Measurements from ENCODE around the gene PADI2.

The PADI2 gene

DNA sequence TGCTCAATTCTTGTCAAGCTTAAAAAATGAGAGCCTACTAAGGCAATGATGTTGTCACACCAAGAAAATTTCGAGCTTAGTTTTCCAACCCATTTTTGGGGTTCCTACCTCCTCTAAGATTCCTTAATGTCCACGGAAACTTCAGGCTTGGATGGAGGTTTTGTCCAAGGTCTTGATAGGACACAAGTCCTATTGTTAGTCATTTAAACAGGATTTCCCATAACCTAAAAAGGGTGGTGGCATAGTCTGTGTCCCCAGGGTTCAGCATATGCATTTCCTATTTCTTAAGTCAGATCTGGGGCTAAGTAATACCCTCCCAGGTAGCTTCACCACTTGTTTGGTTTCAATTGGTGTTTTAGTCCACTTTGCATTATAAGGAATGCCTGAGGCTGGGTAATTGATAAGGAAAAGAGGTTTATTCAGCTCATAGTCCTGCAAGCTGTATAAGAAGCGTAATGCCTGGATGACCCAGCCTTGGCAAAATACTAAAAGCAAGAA lies 10.9 kb upstream of the PADI2 start:
- no peaks in the 10 kb centered on the region for H3K27me3 Mint-ChIP-seq (ENCODE audit: low read depth)
- H3K27ac Mint-ChIP-seq: no peak overlapping the region
- no peak for DNase-seq (ENCODE audit: low spot score)
- no peaks in the 10 kb centered on the region for H3K9me3 Mint-ChIP-seq
- H3K4me1 Mint-ChIP-seq (ENCODE audit: low read depth): no peaks in the 10 kb centered on the region
- H3K36me3 Mint-ChIP-seq (ENCODE audit: low read depth): no peaks in the 10 kb centered on the region
- H3K4me3 Mint-ChIP-seq: no peak overlapping the region

DNA sequence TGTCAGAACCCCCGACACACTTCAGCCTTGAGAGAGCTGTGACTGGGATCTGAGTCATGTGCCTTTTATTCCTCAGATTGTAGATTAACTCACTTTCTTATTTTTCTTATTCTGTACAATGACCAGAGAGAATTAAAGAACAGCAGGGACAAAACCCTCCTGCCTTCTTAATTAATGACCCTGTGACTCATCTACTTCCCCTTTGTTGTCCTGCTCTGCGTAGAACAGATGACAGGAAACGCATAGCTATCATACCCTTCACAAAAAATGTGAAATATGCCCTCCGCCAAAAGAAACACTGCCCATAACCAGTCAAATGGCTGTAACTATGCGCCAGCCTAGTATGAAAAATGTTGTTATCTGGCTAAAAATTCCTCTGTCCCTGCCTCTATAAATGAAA lies 9.1 kb upstream of the PADI2 start:
- Mint-ChIP-seq H3K27me3 (ENCODE audit: low read depth) (no peaks in the 10 kb centered on the region), H3K9me3 (no peaks in the 10 kb centered on the region), H3K4me3 (no peak overlapping the region), H3K36me3 (ENCODE audit: low read depth) (no peaks in the 10 kb centered on the region), H3K4me1 (ENCODE audit: low read depth) (no peaks in the 10 kb centered on the region), H3K27ac (no peak overlapping the region)
- no peak for DNase-seq (ENCODE audit: low spot score)

DNA sequence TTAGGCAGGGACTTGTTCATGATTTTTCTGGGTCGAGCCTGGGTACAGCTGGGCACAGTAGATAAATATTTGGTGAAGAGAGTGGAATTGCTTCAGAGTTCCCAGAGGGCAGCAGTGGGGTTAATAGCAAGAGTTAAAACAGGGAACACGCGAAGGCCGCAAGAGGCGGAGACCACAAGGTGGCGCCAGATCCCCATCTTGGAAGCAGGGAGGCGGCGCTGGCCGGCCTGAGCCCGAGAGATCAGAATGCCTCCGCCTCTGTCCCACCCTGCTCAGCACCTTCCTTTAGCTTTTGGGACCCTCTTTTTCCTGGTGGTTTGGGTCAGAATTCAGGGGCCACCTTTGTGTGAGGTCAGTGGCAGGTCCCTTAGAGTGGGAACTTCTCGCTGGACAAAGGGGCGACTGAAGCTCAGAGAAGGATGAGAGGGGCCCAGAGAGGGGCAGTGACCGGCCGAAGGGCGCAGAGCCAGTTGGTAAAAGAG lies 6.5 kb upstream of the PADI2 start:
- Mint-ChIP-seq H3K27me3 (ENCODE audit: low read depth) (peaks cover 6% of the 10 kb centered on the region), H3K36me3 (ENCODE audit: low read depth) (no peaks in the 10 kb centered on the region), H3K9me3 (no peaks in the 10 kb centered on the region), H3K4me1 (ENCODE audit: low read depth) (no peaks in the 10 kb centered on the region), H3K4me3 (no peak overlapping the region), H3K27ac (no peak overlapping the region)
- peak; percentile 64 for DNase-seq (ENCODE audit: low spot score)

DNA sequence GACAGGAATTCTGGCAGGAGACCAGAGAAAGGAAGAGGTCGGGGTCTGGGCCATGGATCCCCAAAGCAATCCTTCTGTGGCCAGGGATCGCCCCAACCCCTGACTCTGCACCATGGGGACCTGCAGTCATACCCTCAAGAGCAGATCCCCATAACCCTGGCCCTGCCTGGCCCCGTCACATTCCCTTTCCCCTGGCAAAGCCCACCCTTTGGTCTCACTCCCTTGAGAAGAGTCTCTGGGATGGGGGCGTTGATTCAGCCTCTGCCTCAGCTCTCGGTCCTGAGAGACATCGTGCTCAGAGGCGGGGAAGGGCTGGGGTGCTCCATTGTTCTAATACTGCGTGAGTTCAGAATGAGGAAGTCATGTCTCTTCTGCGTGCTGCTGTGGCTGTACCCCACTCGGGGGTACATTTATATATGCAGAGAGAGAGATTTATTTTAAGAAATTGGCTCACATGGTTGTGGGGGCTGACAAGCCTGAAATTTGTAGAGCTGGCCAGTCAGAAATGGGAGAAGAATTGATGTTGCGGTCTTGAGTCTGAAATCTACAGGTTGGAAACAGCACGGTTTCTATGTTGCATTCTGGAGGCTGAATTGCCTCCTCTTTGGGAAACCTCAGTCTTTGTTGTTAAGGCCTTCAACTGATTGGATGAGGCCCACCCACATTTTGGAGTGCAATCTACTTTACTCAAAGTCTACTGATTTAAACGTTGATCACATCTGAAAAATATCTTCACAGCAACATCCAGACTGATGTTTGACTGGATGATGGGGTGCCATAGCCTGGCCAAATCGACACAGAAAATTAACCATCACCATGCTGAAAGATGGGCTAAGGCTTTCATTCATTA lies 4.2 kb upstream of the PADI2 start:
- H3K27me3 Mint-ChIP-seq (ENCODE audit: low read depth): peaks cover 23% of the 10 kb centered on the region
- DNase-seq (ENCODE audit: low spot score): no peak

DNA sequence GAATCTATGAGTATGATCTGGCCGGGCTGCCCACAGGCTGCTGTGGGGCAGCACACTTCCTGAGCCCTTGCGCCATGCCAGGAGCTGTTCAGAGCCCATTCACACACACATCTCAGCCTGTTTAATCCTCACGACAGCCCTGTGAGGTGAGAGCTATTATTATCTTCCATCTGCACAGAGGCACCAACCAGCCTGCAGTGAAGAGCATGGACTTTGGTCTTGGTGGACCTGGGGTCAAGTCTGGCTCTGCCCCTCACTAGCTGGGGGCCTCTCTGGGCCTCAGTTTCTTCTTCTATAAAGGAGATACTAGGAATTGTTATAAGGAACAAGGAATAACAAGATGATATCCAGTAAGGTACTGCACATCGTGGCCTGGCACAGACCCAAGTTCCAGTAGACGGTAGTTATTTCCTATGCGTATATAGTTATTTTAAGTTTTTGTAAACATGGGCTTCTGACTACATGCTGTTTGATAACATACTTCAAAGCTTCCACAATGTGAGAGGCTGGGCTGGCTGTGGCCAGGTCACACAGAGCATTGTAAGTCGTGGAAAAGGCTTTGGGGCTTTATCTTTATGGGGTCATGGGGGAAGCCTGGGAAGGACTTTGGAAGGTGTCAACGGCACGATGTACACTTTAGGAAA lies 3.4 kb upstream of the PADI2 start:
- Mint-ChIP-seq H3K27ac (no peak overlapping the region), H3K4me1 (ENCODE audit: low read depth) (no peaks in the 10 kb centered on the region), H3K4me3 (no peak overlapping the region), H3K36me3 (ENCODE audit: low read depth) (no peaks in the 10 kb centered on the region), H3K9me3 (no peaks in the 10 kb centered on the region), H3K27me3 (ENCODE audit: low read depth) (peaks cover 31% of the 10 kb centered on the region)
- no peak for DNase-seq (ENCODE audit: low spot score)

More for the DNA sequence above, 4.2 kb upstream of the PADI2 start:
- no peak overlapping the region for H3K4me3 Mint-ChIP-seq
- no peaks in the 10 kb centered on the region for H3K9me3 Mint-ChIP-seq
- H3K27ac Mint-ChIP-seq: no peak overlapping the region
- H3K36me3 Mint-ChIP-seq (ENCODE audit: low read depth): no peaks in the 10 kb centered on the region
- H3K4me1 Mint-ChIP-seq (ENCODE audit: low read depth): no peaks in the 10 kb centered on the region

DNA sequence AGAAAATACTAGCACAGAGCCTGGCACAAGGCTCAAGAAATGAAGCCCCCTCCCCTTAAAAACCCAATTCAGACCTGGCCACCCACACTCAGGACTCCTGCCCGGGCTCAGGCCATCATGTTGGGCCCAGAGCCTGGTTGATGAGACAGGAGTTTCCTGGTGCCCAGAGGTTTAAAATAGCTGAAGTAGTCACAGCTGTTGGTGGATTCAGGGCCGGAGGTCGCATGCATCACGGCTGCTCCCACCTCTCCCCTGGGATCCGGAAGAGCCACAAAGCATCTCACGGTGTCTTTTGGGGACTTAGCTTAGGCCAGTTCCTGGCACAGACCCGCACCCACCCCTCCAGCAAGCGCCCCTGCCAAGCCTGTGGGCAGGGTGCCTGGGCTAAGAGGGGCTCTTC lies 2.6 kb upstream of the PADI2 start:
- H3K4me3 Mint-ChIP-seq: no peak overlapping the region
- DNase-seq (ENCODE audit: low spot score): no peak
- H3K36me3 Mint-ChIP-seq (ENCODE audit: low read depth): no peaks in the 10 kb centered on the region

DNA sequence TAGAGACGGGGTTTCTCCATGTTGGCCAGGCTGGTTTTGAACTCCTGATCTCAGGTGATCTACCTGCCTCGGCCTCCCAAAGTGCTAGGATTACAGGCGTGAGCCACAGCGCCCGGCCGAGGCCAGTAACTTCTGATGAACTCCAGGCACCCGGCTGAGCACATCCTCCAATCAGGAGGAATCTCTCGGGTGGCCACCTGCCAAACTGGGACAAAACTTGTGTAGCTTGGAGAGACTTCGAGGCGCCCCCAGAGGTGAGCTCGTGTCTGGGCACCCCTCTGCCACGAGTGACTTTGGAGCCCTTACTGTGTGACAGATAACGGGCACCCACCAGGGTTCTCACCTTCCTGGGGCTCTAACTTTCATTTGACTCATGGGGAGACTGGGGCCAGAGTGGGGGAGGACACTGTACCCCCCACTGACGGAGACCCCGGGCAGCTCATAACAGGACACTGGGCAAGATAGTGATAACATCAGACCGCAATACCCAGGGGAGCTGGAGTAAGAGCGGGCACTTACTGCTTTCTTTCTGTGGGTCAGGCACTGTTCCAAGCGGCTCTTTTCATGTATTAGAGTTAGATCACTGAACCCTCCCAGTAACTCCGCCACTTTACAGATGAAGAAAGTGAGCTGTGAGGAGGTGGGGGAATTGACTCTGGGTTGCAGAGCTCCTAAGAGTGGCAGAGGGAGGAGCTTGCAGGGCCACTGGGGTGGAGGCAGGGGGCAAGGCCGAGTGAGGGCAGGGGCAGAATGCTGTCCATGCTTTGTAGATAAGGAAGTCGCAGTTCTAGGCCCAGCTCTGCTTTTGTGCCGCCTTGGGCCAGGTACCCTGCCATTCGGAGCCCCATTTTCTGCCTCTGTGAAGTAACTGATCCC lies 1.9 kb upstream of the PADI2 start:
- H3K4me1 Mint-ChIP-seq (ENCODE audit: low read depth): no peaks in the 10 kb centered on the region
- H3K4me3 Mint-ChIP-seq: no peak overlapping the region
- no peaks in the 10 kb centered on the region for H3K36me3 Mint-ChIP-seq (ENCODE audit: low read depth)
- H3K27me3 Mint-ChIP-seq (ENCODE audit: low read depth): peaks cover 38% of the 10 kb centered on the region
- no peak overlapping the region for H3K27ac Mint-ChIP-seq
- H3K9me3 Mint-ChIP-seq: no peaks in the 10 kb centered on the region
- DNase-seq (ENCODE audit: low spot score): no peak

More for the DNA sequence above, 2.6 kb upstream of the PADI2 start:
- H3K9me3 Mint-ChIP-seq: no peaks in the 10 kb centered on the region
- H3K4me1 Mint-ChIP-seq (ENCODE audit: low read depth): no peaks in the 10 kb centered on the region
- no peak overlapping the region for H3K27ac Mint-ChIP-seq
- peaks cover 37% of the 10 kb centered on the region for H3K27me3 Mint-ChIP-seq (ENCODE audit: low read depth)

DNA sequence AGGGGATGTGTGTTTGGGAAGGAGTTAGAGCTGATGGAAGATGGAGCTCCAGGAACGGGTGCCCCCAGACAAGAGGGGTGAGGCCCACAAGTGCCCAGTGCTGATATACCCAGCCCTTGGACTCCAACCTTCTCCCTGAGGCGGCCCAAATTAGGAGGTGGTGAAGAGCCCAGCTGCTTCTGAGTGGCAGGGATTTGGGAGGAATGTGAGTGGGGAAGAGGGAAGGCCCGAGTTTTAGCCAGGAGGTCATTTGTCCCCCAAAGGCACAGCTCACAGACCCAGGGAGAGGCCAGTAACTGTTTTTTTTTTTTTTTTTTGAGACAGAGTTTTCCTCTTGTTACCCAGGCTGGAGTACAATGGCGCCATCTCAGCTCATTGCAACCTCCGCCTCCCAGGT lies 1.2 kb upstream of the PADI2 start:
- H3K27ac Mint-ChIP-seq: no peak overlapping the region

DNA sequence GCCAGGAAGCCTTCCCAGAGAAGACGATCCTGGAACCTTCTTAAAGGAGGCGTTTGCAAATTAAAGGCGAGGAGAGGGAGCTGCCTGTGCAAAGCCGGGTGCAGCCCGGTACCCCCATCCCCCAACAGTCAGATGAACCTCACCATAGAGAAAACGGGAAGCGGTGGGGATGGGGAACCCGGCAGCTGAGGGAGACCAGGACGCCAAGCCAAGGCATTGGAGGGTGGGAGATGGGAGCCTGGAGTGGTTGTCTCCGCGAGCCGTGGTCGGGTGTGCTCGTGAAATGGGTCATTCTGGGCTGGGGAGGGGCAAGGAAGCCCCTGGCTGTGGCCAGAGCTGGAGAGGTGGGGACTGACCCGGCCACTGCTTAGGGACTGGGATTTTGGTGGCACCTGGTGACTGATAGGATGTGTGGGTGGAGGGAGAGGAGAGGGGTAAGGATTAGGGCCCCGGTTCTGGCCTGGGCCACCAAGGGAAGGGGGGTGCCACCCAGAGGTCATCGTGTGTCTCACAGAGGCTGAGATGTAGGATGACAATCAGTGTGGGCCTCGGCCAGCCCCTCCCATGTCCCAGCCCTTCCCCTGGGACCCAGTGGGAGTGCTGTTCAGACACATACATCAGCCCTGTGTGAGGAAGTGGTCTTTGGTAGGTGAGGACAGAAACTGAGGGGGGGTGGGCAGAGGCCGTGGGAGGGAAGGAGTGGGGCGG lies 676 bp upstream of the PADI2 start:
- Mint-ChIP-seq H3K4me3 (no peak overlapping the region), H3K4me1 (ENCODE audit: low read depth) (no peaks in the 10 kb centered on the region), H3K27ac (no peak overlapping the region), H3K27me3 (ENCODE audit: low read depth) (peaks cover 38% of the 10 kb centered on the region), H3K36me3 (ENCODE audit: low read depth) (no peaks in the 10 kb centered on the region), H3K9me3 (no peaks in the 10 kb centered on the region)
- no peak for DNase-seq (ENCODE audit: low spot score)

More for the DNA sequence above, 1.2 kb upstream of the PADI2 start:
- Mint-ChIP-seq H3K36me3 (ENCODE audit: low read depth) (no peaks in the 10 kb centered on the region), H3K27me3 (ENCODE audit: low read depth) (peaks cover 38% of the 10 kb centered on the region), H3K9me3 (no peaks in the 10 kb centered on the region), H3K4me3 (no peak overlapping the region), H3K4me1 (ENCODE audit: low read depth) (no peaks in the 10 kb centered on the region)
- DNase-seq (ENCODE audit: low spot score): no peak

DNA sequence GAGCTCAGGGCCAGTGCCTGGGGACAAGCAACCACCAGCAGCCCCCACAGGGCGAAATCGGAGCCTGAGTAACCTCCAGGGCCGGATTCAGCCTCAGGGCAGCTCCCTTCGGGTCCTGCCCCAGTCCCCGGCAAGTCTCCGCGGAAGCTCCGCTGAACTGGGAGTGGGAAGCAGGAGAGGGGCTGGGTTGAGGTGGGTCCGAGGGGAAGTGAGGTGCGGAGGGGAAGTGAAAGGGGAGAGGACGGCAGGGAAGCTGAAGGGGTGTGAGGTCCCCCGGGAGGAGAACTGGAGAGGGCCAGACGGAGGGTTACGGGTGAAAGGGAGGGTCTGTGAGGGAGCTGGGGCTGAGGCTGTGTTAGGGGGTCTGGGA lies 560 bp downstream of the PADI2 start:
- no peak overlapping the region for H3K4me3 Mint-ChIP-seq
- H3K9me3 Mint-ChIP-seq: no peaks in the 10 kb centered on the region
- H3K27me3 Mint-ChIP-seq (ENCODE audit: low read depth): peaks cover 38% of the 10 kb centered on the region

DNA sequence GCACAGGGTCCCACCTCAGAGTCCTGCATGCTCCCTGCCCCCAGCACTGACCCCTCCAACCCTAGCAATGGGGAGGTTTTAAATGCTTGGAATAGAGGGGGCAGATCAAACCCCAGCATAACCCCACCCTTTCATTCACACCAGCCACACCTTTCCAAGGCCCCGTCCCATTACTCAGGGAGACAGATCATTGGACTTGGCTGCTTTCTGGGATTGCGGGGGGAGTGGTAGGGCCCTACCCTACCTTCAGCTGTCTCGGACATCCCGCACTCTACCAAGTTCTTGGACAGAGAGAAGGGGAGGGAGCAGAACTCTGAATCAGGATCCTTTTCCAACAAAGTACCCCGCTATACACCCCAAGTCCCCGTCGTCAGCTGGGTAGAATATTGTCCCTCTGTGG lies 983 bp downstream of the PADI2 start:
- H3K27me3 Mint-ChIP-seq (ENCODE audit: low read depth): peaks cover 38% of the 10 kb centered on the region
- H3K27ac Mint-ChIP-seq: no peak overlapping the region
- DNase-seq (ENCODE audit: low spot score): no peak
- H3K9me3 Mint-ChIP-seq: no peaks in the 10 kb centered on the region
- H3K4me3 Mint-ChIP-seq: no peak overlapping the region
- H3K4me1 Mint-ChIP-seq (ENCODE audit: low read depth): no peaks in the 10 kb centered on the region
- H3K36me3 Mint-ChIP-seq (ENCODE audit: low read depth): no peaks in the 10 kb centered on the region

More for the DNA sequence above, 560 bp downstream of the PADI2 start:
- Mint-ChIP-seq H3K27ac (no peak overlapping the region), H3K36me3 (ENCODE audit: low read depth) (no peaks in the 10 kb centered on the region), H3K4me1 (ENCODE audit: low read depth) (no peaks in the 10 kb centered on the region)
- no peak for DNase-seq (ENCODE audit: low spot score)

DNA sequence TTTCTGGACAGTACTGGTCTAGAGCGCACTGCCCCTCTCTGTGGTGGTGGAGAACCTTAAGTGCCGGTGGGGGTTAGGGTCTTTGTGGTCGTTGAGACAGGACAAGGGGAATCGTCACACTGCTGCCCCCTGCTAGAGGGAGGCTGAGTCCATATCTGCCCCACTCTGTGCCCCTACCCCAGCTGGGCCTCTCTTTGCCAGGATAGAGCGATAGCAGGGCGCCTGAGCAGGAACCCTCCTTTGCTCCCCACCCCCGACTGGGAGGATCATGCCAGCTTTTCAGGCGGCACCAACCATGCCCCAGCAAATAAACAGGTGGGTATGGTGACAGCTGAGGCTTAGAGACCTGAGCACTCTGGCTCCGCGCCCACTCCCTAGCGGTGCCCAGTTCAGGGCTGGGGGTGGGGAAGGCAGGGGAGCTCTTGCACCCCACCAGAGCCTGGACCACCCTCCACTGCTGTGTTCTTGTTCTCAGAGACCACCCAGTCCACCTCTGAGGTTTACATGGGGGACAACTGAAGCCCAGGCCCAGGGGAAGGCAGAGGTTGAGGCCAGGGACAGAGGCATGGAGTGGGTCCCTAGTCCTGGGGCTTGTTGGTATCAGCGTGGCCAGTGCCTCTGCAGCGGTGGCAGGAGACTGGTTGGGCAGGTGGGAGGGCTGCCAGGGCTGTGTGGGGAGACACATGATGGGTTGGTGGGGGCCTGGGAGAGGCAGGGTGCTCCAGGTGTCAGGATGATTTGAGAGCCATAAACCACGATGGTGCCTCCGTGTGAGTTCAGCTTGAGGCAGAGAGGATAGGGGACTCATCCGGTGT lies 1.6 kb downstream of the PADI2 start:
- Mint-ChIP-seq H3K4me1 (ENCODE audit: low read depth) (no peaks in the 10 kb centered on the region), H3K9me3 (no peaks in the 10 kb centered on the region), H3K27me3 (ENCODE audit: low read depth) (peaks cover 38% of the 10 kb centered on the region), H3K36me3 (ENCODE audit: low read depth) (no peaks in the 10 kb centered on the region), H3K4me3 (no peak overlapping the region), H3K27ac (no peak overlapping the region)
- no peak for DNase-seq (ENCODE audit: low spot score)

DNA sequence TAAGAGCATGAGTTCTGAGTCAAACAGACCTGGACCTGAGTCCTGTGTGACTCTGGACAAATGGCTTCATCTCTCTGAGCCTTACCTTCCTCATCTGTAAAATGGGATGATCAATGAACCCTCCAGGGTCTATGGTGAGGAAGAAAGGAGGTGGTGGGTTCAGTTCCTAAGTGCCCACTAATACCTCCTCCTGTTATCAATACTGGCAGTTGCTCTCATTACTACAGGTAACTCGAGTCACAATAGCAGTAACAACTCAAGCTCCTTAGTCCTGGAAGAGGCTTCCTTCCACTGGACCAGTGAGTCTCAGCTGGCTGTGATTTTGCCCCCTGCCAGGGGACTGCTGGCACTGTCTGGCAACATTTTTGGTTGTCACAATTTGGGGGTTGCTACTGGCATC lies 2.6 kb downstream of the PADI2 start:
- Mint-ChIP-seq H3K4me3 (no peak overlapping the region), H3K27ac (no peak overlapping the region), H3K9me3 (no peaks in the 10 kb centered on the region), H3K4me1 (ENCODE audit: low read depth) (no peaks in the 10 kb centered on the region), H3K27me3 (ENCODE audit: low read depth) (peaks cover 35% of the 10 kb centered on the region), H3K36me3 (ENCODE audit: low read depth) (no peaks in the 10 kb centered on the region)
- DNase-seq (ENCODE audit: low spot score): no peak
